OCI-LY1 (cell line): ENCODE results near the gene CLDND1.

Experiments used
- H2AFZ ChIP-seq: fragments of 200-600 bp; sonication (generic), shearing (Covaris generic); 2 replicates; pipeline ENCODE4 v1.6.0; 2014; ENCODE audit warnings: antibody characterized with exemption, mild to moderate bottlenecking, low read length
- H3F3A ChIP-seq: fragments of 200-600 bp; sonication (generic), shearing (Covaris generic); 2 replicates; pipeline ENCODE4 v1.6.0; 2014; ENCODE audit warnings: mild to moderate bottlenecking, antibody characterized with exemption, low read length, moderate library complexity; ENCODE audit not compliant: insufficient read depth
- H3K27ac ChIP-seq: fragments of 200-600 bp; sonication (generic); 2 replicates; pipeline ENCODE4 v1.5.1; 2014; ENCODE audit warnings: low read length, mixed run types, mild to moderate bottlenecking, low read depth; ENCODE audit not compliant: poor library complexity, severe bottlenecking
- H3K27me3 ChIP-seq: fragments of 200-600 bp; sonication (generic); 2 replicates; pipeline ENCODE4 v1.6.0; 2014; ENCODE audit warnings: antibody characterized with exemption, mild to moderate bottlenecking, low read length, moderate library complexity; ENCODE audit not compliant: insufficient read depth
- H3K36me3 ChIP-seq: fragments of 200-600 bp; sonication (generic); 2 replicates; pipeline ENCODE4 v1.6.1; 2014; ENCODE audit warnings: mild to moderate bottlenecking, antibody characterized with exemption, low read length, moderate library complexity, mixed read lengths; ENCODE audit not compliant: insufficient read depth
- H3K4me1 ChIP-seq: fragments of 200-600 bp; sonication (generic); 2 replicates; pipeline ENCODE4 v1.5.1; 2014; ENCODE audit warnings: mild to moderate bottlenecking, low read length, moderate library complexity; ENCODE audit not compliant: insufficient read depth, severe bottlenecking
- H3K4me2 ChIP-seq: fragments of 200-600 bp; sonication (generic), shearing (Covaris generic); 2 replicates; pipeline ENCODE4 v1.6.1; 2014; ENCODE audit warnings: low read length
- H3K4me3 ChIP-seq: fragments of 200-600 bp; sonication (generic); 2 replicates; pipeline ENCODE4 v1.5.1; 2014; ENCODE audit warnings: low read length, low read depth, mild to moderate bottlenecking, mixed read lengths; ENCODE audit not compliant: poor library complexity, severe bottlenecking
- H3K79me2 ChIP-seq: fragments of 200-600 bp; shearing (Covaris generic); 2 replicates; pipeline ENCODE4 v1.6.1; 2016; ENCODE audit warnings: mixed run types, low read length, mixed read lengths; ENCODE audit not compliant: insufficient read depth
- H3K9ac ChIP-seq: fragments of 200-600 bp; sonication (generic), shearing (Covaris generic); 2 replicates; pipeline ENCODE4 v1.6.1; 2014; ENCODE audit warnings: mild to moderate bottlenecking, low read length, mixed read lengths
- H3K9me2 ChIP-seq: fragments of 200-600 bp; sonication (generic), shearing (Covaris generic); 2 replicates; pipeline ENCODE4 v1.6.1; 2014; ENCODE audit warnings: low read depth, mild to moderate bottlenecking, low read length, mixed read lengths
- H3K9me3 ChIP-seq: fragments of 200-600 bp; shearing (Covaris generic); 2 replicates; pipeline ENCODE4 v1.6.1; 2014; ENCODE audit warnings: low read length, mixed read lengths
- H4K20me1 ChIP-seq: fragments of 200-600 bp; sonication (generic), shearing (Covaris generic); 2 replicates; pipeline ENCODE4 v1.6.0; 2016; ENCODE audit warnings: mild to moderate bottlenecking, low read length; ENCODE audit not compliant: insufficient read depth
- EZH2 ChIP-seq: fragments of 200-600 bp; sonication (generic), shearing (Covaris generic); IDR thresholded peaks from 2 replicates; pipeline ENCODE4 v1.8.0; 2017; ENCODE audit warnings: borderline replicate concordance, mixed run types, mild to moderate bottlenecking, antibody characterized with exemption, low read length, moderate library complexity, mixed read lengths
- TF ChIP-seq, protein P1 (sequence below): fragments of 200-600 bp; sonication (generic), shearing (Covaris generic); IDR thresholded peaks from 2 replicates; pipeline ENCODE4 v1.5.1; 2017; ENCODE audit warnings: mild to moderate bottlenecking, antibody characterized with exemption, low read length, moderate library complexity, mixed read lengths

CLDND1 gene

DNA sequence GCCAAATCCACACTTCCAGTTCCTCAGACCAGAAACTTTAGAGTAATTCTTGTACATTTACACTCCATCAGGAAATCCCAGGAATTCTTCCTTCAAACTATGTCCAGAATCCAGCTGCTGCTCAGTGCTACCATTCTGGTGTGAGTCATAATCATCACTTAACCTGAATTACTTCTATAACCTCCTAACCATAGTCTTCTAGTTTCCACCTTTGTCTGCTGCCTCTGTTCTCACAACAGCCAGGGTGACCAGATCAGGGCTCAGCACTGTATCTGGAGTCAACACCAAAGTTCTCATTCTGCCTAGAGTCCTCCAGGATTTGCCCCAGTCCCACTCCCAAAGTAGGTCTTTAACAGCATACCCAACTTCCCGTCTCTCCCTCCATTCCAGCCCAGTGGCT, 3.4 kb downstream of the CLDND1 start:
- Histone ChIP-seq H2AFZ (no peak overlapping the region), H3K4me3 (no peak overlapping the region), H3K79me2 (peaks cover 20% of the 10 kb centered on the region), H3K9ac (no peak overlapping the region), H4K20me1 (no peaks in the 10 kb centered on the region), H3K36me3 (peaks cover 55% of the 10 kb centered on the region), H3K9me2 (no peaks in the 10 kb centered on the region), H3F3A (no peaks in the 10 kb centered on the region), H3K4me2 (no peak overlapping the region), H3K27ac (no peak overlapping the region), H3K4me1 (peaks cover 15% of the 10 kb centered on the region), H3K9me3 (no peaks in the 10 kb centered on the region), H3K27me3 (no peaks in the 10 kb centered on the region)
- no peak for TF ChIP-seq EZH2
- TF ChIP-seq, protein P1, sequence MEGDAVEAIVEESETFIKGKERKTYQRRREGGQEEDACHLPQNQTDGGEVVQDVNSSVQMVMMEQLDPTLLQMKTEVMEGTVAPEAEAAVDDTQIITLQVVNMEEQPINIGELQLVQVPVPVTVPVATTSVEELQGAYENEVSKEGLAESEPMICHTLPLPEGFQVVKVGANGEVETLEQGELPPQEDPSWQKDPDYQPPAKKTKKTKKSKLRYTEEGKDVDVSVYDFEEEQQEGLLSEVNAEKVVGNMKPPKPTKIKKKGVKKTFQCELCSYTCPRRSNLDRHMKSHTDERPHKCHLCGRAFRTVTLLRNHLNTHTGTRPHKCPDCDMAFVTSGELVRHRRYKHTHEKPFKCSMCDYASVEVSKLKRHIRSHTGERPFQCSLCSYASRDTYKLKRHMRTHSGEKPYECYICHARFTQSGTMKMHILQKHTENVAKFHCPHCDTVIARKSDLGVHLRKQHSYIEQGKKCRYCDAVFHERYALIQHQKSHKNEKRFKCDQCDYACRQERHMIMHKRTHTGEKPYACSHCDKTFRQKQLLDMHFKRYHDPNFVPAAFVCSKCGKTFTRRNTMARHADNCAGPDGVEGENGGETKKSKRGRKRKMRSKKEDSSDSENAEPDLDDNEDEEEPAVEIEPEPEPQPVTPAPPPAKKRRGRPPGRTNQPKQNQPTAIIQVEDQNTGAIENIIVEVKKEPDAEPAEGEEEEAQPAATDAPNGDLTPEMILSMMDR = no peak

GRCh38 chr3:98518816-98519215, 3.9 kb downstream of the CLDND1 start:
- no peak overlapping the region for H3K27ac ChIP-seq
- no peaks in the 10 kb centered on the region for H3K27me3 ChIP-seq
- H3K9me3 ChIP-seq = no peaks in the 10 kb centered on the region
- no peak overlapping the region for H2AFZ ChIP-seq
- H4K20me1 ChIP-seq = no peaks in the 10 kb centered on the region
- H3K36me3 ChIP-seq = peaks cover 55% of the 10 kb centered on the region
- H3K4me3 ChIP-seq = no peak overlapping the region
- TF ChIP-seq EZH2 = no peak
- TF ChIP-seq, protein P1 = no peak
- H3K4me1 ChIP-seq = peaks cover 15% of the 10 kb centered on the region
- no peaks in the 10 kb centered on the region for H3F3A ChIP-seq
- no peak overlapping the region for H3K4me2 ChIP-seq
- H3K79me2 ChIP-seq = peaks cover 20% of the 10 kb centered on the region
- H3K9me2 ChIP-seq = no peaks in the 10 kb centered on the region
- H3K9ac ChIP-seq = no peak overlapping the region

GRCh38 chr3:98514948-98515347, 7.8 kb downstream of the CLDND1 start:
- no peaks in the 10 kb centered on the region for H3K9me2 ChIP-seq
- H3K4me2 ChIP-seq = no peak overlapping the region

More at GRCh38 chr3:98514948-98515347, 7.8 kb downstream of the CLDND1 start:
- no peak overlapping the region for H3K4me3 ChIP-seq
- H3K4me1 ChIP-seq = no peaks in the 10 kb centered on the region
- no peak for TF ChIP-seq EZH2
- TF ChIP-seq, protein P1 = no peak
- H2AFZ ChIP-seq = no peak overlapping the region
- no peak overlapping the region for H3K27ac ChIP-seq
- no peaks in the 10 kb centered on the region for H3K9me3 ChIP-seq
- H4K20me1 ChIP-seq = no peaks in the 10 kb centered on the region
- peaks cover 41% of the 10 kb centered on the region for H3K36me3 ChIP-seq
- H3K9ac ChIP-seq = no peak overlapping the region
- H3K79me2 ChIP-seq = no peaks in the 10 kb centered on the region
- no peaks in the 10 kb centered on the region for H3K27me3 ChIP-seq
- no peaks in the 10 kb centered on the region for H3F3A ChIP-seq
